Heart right ventricle (tissue), 16 donors: ENCODE results near the gene TAF8. TPM values are rescaled to one million over a fixed set of nuclear protein-coding genes. Genes with fewer than 3 reads are reported as not detected.

Experiments used
- ATAC-seq, 8 donors: fragments of 200-7000 bp; cut with Tn5 transposase; one replicate each; pipeline ENCODE4 v1.9.1; 2020; ENCODE audit warnings: mild to moderate bottlenecking in 8 of 8, moderate library complexity in 8 of 8, moderate number of reproducible peaks in 1 of 8
- DNase-seq, 2 donors: peaks; one replicate each; pipeline ENCODE4 v3.0.0-alpha.2; 2020
- H3K27ac ChIP-seq, 10 donors: fragments of 200-600 bp; sonication (generic) in 2 of 10; one replicate each; pipeline versions ENCODE4 v1.5.0 to v1.8.0; 2020 to 2022; ENCODE audit warnings: mild to moderate bottlenecking in 3 of 10
- H3K27me3 ChIP-seq, 7 donors: fragments of 200-600 bp; one replicate each; pipeline ENCODE4 v1.8.0; 2021 to 2022; ENCODE audit warnings: mild to moderate bottlenecking in 2 of 7
- H3K36me3 ChIP-seq, 9 donors: fragments of 200-600 bp; sonication (generic) in 1 of 9; one replicate each; pipeline versions ENCODE4 v1.5.0 to v1.8.0; 2020 to 2022; ENCODE audit warnings: mild to moderate bottlenecking in 2 of 9
- H3K4me1 ChIP-seq, 9 donors: fragments of 200-600 bp; sonication (generic) in 1 of 9; one replicate each; pipeline versions ENCODE4 v1.5.0 to v1.8.0; 2020 to 2022; ENCODE audit warnings: mild to moderate bottlenecking in 4 of 9
- H3K4me3 ChIP-seq, 10 donors: fragments of 200-600 bp; sonication (generic) in 2 of 10; one replicate each; pipeline versions ENCODE4 v1.5.0 to v1.8.0; 2020 to 2022; ENCODE audit warnings: mild to moderate bottlenecking in 7 of 10, moderate library complexity in 2 of 10
- H3K9me3 ChIP-seq, 11 donors: fragments of 200-600 bp in 10 of 11; sonication (generic) in 2 of 11; one replicate each; pipeline versions ENCODE4 v1.5.0 to v1.8.0; 2013 to 2022; ENCODE audit warnings: mild to moderate bottlenecking in 2 of 11, control low read depth in 1 of 11, moderate library complexity in 1 of 11
- WGBS, 2 donors: extraction: QIAGEN DNeasy Blood & Tissue Kit; methylation state at CpG; one replicate each; pipeline ENCODE4 v1.1.7; 2013; ENCODE audit warnings: inconsistent platforms in 1 of 2; 5-methylcytosine and 5-hydroxymethylcytosine counted together
- intact Hi-C, 10 donors: fragments of 100-400 bp; cut with DNase I; formaldehyde crosslinking; loops; one replicate each; pipeline versions ENCODE4 v1.11.1 to v1.14.2; 2022
- polyA plus RNA-seq, 2 donors: library from polyadenylated mRNA; stranded (reverse); fragments of 200-250 nt; gene quantifications; one replicate each; pipeline ENCODE4 v1.2.3, GENCODE V29; 2013
- total RNA-seq, 10 donors: library from RNA; stranded (reverse); fragmentation: NEBNext Ultra II Directional in 3 of 10; extraction: Animal tissue kit (Norgen Biotek cat#: 25700) in 3 of 10; gene quantifications; one replicate each; pipeline versions ENCODE4 v1.2.1 to v1.2.4, GENCODE V29; 2021 to 2023
- TF ChIP-seq, protein P1 (sequence below), 9 donors: fragments of 200-600 bp; sonication (generic) in 2 of 9; IDR thresholded peaks; one replicate each; pipeline versions ENCODE4 v1.5.0 to v1.8.0; 2021 to 2022; ENCODE audit warnings: antibody characterized with exemption in 9 of 9, mild to moderate bottlenecking in 5 of 9, moderate library complexity in 1 of 9
- donor health status: Arrhythmogenic right ventricular cardiomyopathy.
- donor health status: ischemic (EF 13 %, LVEDD 7.1; RV severe dilation, severe dysfunction).
- donor health status: healthy with polysubstance abuse.
- donor health status: DM: no; HTN: yes; CAD: no.
- donor health status: DM: no; HTN: no; CAD: no.
- donor health status: ischemic (EF 25% LVEDD 6.9; RV normal size, moderate dysfunction).
- donor health status: ischemic (EF 25% LVEDD 5.7; RV mildly dilated, moderate dysfunction).
- donor health status: healthy.
- donor health status: DM: yes; HTN: yes; CAD: no.
- donor health status: Ischemic cardiomyopathy.
- donor health status: ischemic (EF 35%, LVEDD 5.7; RV mildly dilated, moderate dysfunction).
- donor health status: nonischemic (EF 11% LVEDD 7.7; RV severe dilation, severe dysfunction).
- donor health status: DM: yes; HTN: yes; CAD: no.
- donor health status: PGD.
- donor health status: ischemic (EF 29% LVEDD 5.4; RV normal size, mild dysfunction).
- donor health status: nonischemic (EF 23%, LVEDD 6.1; RV moderate dilation, normal function).

TAF8 gene
- total and polyA plus RNA-seq, 12 donors = 15.2 to 38.1 (median 30.1) TPM

DNA sequence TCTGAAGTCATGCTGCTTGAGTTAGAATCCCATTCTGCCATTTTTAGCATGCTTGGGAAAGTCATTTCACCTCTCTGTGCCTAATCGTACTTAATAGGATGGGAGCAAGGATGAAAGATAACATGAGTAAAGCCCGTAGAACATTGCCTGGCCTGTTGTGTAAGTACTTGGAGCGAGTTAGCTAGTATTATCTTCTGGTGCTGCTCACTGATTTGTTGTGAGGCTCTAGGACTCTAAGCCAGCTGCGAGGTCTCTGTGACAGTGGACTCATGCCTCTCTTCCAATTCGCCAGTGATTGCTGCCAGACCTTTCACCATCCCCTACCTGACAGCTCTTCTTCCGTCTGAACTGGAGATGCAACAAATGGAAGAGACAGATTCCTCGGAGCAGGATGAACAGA, 17.8 kb downstream of the TAF8 start:
- TF ChIP-seq, protein P1, sequence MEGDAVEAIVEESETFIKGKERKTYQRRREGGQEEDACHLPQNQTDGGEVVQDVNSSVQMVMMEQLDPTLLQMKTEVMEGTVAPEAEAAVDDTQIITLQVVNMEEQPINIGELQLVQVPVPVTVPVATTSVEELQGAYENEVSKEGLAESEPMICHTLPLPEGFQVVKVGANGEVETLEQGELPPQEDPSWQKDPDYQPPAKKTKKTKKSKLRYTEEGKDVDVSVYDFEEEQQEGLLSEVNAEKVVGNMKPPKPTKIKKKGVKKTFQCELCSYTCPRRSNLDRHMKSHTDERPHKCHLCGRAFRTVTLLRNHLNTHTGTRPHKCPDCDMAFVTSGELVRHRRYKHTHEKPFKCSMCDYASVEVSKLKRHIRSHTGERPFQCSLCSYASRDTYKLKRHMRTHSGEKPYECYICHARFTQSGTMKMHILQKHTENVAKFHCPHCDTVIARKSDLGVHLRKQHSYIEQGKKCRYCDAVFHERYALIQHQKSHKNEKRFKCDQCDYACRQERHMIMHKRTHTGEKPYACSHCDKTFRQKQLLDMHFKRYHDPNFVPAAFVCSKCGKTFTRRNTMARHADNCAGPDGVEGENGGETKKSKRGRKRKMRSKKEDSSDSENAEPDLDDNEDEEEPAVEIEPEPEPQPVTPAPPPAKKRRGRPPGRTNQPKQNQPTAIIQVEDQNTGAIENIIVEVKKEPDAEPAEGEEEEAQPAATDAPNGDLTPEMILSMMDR (IDR thresholded peaks at IDR 0.05) = no peak
- Histone ChIP-seq H3K4me3 (no peak overlapping the region), H3K27ac (peak overlapping the region; percentile 49 to 85 (median 76)), H3K4me1 (peaks cover 0 to 34% (median 9%) of the 10 kb centered on the region in 9 donors), H3K9me3 (no peaks in the 10 kb centered on the region), H3K27me3 (no peaks in the 10 kb centered on the region), H3K36me3 (peaks cover 0 to 100% (median 49%) of the 10 kb centered on the region in 9 donors)
- 54 to 64% methylated on average over 7 of the region's 7 CpGs for WGBS, 2 donors
- DNase-seq = peak in 1 of 2 donors; percentile 58
- ATAC-seq = peak; percentile 80 to 95 (median 92)
- intact Hi-C loops = no loop called here

DNA sequence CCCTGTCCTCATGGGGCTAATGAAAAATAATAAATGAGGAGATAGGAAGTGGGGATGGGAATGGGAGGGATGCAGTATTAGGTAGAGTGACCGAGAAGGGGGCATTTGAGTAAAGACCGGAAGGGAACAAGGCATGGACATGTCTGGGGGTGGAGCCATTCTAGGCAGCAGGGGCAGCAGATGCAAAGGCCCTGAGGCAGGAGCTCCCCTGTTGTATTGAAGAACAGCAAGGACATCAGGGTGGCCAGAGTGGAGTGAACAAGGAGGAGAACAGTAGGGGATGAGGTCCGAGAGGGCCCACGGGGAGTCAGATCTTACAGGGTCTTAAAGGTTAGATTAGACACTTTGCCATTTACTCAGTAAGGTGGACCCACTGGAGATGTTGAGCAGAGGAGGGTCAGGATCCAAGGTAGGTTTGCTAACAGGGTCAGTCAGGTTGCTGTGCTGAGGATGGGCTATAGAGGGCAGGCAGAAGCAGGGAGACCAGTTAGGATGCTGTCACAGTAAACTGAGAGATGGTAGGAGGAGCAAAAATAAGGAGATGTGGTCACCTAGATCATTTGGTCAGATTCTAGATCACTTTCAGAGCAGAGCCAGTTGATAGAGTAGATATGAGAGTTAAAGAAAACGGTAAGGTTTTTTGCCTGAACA, 18.7 kb downstream of the TAF8 start:
- H3K4me3 ChIP-seq = no peak overlapping the region
- DNase-seq = no peak
- intact Hi-C loops = no loop called here
- H3K4me1 ChIP-seq = peaks cover 0 to 34% (median 9%) of the 10 kb centered on the region in 9 donors
- H3K36me3 ChIP-seq = peaks cover 0 to 100% (median 48%) of the 10 kb centered on the region in 9 donors
- H3K9me3 ChIP-seq = no peaks in the 10 kb centered on the region
- H3K27me3 ChIP-seq = no peaks in the 10 kb centered on the region
- TF ChIP-seq, protein P1 (IDR thresholded peaks at IDR 0.05) = peak in 2 of 9 donors; percentile 8 to 16
- WGBS, 2 donors = 95% methylated on average over 5 of the region's 5 CpGs
- peak overlapping the region; percentile 49 to 85 (median 74) for H3K27ac ChIP-seq
- ATAC-seq = peak in 1 of 8 donors; percentile 18

DNA sequence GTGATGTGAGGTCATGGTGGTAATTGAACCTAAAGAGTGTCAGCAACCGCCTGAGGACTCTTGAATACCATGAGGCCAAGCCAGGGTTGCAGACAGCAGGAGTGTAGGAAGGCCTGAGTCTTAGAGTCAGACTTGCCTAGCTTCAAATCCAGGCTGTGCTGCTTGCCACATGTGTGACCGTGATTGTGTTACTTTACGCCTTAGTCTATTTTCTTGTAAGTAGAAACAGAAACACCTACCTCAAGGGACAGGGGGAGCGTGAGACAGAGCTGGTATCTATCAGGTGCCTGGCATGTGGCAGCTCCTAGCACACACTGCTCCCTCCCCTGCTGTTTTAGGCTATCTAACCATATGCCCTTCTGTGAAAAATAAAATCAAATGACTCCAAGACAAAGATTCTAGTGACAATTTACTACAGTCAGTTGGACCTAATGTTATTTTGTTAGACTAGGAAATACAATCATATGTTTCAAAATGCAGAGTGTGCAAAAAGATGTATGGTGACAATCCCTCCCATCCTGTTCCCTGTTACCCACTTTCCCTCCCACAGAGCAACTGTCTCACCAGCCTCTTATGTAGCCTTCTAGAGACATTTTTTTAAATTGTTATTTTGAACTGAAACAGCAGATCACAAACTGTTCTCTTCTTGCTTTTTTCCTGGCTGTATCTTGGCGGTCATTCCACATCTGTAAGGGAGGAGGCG, 21.7 kb downstream of the TAF8 start:
- no peaks in the 10 kb centered on the region for H3K9me3 ChIP-seq
- H3K4me1 ChIP-seq = peaks cover 4 to 45% (median 14%) of the 10 kb centered on the region in 9 donors
- DNase-seq (no peak), ATAC-seq (no peak)
- H3K27ac ChIP-seq = peak overlapping the region in 5 of 10 donors; percentile 20 to 51 (median 35)
- no peaks in the 10 kb centered on the region for H3K27me3 ChIP-seq
- WGBS, 2 donors = 49 to 54% methylated on average over 6 of the region's 6 CpGs
- no peak overlapping the region for H3K4me3 ChIP-seq
- H3K36me3 ChIP-seq = peaks cover 0 to 99% (median 34%) of the 10 kb centered on the region in 9 donors
- TF ChIP-seq, protein P1 (IDR thresholded peaks at IDR 0.05) = no peak
- intact Hi-C loops = loop anchor here in 4 of 10 donors (2.0 to 10.0 kb wide), 2 partner anchors 97 to 473 kb away; no protein-coding TSS in a partner anchor

DNA sequence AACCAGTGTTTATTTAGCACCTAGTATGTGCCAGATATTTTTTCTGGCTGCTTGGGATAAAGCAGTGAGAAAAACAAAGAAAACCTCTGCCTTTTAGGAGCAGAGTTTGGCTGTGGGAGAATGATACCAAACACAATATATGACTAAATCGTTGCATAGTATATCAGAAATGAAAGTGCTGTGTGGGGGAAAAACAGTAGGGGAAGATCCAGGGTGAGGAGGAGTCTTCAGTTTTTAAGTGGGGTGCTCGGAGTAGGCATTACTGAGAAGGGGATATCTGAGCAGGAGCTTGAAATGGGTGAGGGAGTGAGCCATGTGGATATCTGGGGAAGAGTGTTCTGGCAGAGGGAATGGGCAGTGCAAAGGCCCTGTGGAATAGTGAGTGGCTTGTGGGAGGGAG, 23.0 kb downstream of the TAF8 start:
- Histone ChIP-seq H3K27me3 (no peaks in the 10 kb centered on the region), H3K27ac (no peak overlapping the region), H3K36me3 (peaks cover 0 to 99% (median 43%) of the 10 kb centered on the region in 9 donors), H3K4me1 (peaks cover 0 to 36% (median 14%) of the 10 kb centered on the region in 9 donors), H3K9me3 (no peaks in the 10 kb centered on the region), H3K4me3 (no peak overlapping the region)
- WGBS, 2 donors = 95 to 96% methylated on average over 2 of the region's 2 CpGs
- TF ChIP-seq, protein P1 (IDR thresholded peaks at IDR 0.05) = no peak
- ATAC-seq (no peak), DNase-seq (no peak)
- intact Hi-C loops = loop anchor here in 4 of 10 donors (2.0 to 10.0 kb wide), 2 partner anchors 96 to 472 kb away; no protein-coding TSS in a partner anchor
